BJ (cell line): ENCODE results near the gene DGKB. TPM values are rescaled to one million over a fixed set of nuclear protein-coding genes. Genes with fewer than 3 reads are reported as not detected.

Experiments
- CTCF ChIA-PET: fragments of 350-600 bp; formaldehyde crosslinking; extraction: SDS; loops from one replicate; lab custom pipeline; 2021; ENCODE audit warnings: antibody characterized with exemption, inconsistent platforms; lab: Yijun Ruan, JAX
- POLR2A ChIA-PET: fragments of 300-600 bp; sonication (Branson Sonifier 250); formaldehyde crosslinking; extraction: SDS; loops from one replicate; lab custom pipeline; 2021; ENCODE audit warnings: antibody characterized with exemption; lab: Charles Lee
- DNase-seq: peaks from one replicate; pipeline ENCODE4 v3.0.0-alpha.2; 2011; ENCODE audit warnings: low read depth
- H3K27me3 ChIP-seq: 2 replicates; pipeline ENCODE4 v1.6.0; 2011; ENCODE audit warnings: low read length; ENCODE audit not compliant: control insufficient read depth, insufficient read depth
- H3K36me3 ChIP-seq: 2 replicates; pipeline ENCODE4 v1.5.1; 2011; ENCODE audit warnings: low read length; ENCODE audit not compliant: control insufficient read depth, insufficient read depth
- H3K4me3 ChIP-seq: 2 replicates; pipeline ENCODE4 v1.5.1; 2011; ENCODE audit warnings: low read depth, mild to moderate bottlenecking, control low read depth, low read length
- polyA plus RNA-seq: library from polyadenylated mRNA; depleted of rRNA; stranded (reverse); fragments of >200 nt; gene quantifications from 2 replicates; pipeline ENCODE4 v1.2.3, GENCODE V29; 2011
- TF ChIP-seq, protein P1 (sequence below): IDR thresholded peaks from 2 replicates; pipeline ENCODE4 v1.5.1; 2011; ENCODE audit warnings: low read depth, mild to moderate bottlenecking, control low read depth, inconsistent platforms, low read length, moderate library complexity; ENCODE audit not compliant: insufficient read depth

The DGKB gene
- polyA plus RNA-seq, 1 experiment = 0.09 TPM

DNA sequence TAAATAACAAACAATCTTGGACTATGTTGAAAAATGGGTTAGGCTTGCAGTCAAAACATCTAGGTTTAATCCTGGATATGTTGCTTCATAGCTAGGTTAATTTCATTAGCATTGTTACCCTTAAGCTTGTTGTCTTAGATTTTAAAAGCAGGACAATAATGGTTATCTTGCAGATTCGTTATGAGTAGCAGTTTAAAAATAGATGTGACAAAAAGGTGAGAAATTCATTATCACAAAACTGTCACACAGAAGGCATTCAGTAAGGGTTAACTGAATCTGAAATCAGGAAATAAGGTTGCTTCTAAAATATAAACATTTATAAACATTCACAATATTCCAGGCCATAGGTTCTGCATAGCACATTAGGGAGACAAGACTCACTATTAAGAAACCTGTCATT is 483.9 kb downstream of the DGKB start:
- H3K4me3 ChIP-seq = no peak overlapping the region
- H3K36me3 ChIP-seq = no peaks in the 10 kb centered on the region
- POLR2A ChIA-PET = no interaction called here
- no peak for DNase-seq
- TF ChIP-seq, protein P1, sequence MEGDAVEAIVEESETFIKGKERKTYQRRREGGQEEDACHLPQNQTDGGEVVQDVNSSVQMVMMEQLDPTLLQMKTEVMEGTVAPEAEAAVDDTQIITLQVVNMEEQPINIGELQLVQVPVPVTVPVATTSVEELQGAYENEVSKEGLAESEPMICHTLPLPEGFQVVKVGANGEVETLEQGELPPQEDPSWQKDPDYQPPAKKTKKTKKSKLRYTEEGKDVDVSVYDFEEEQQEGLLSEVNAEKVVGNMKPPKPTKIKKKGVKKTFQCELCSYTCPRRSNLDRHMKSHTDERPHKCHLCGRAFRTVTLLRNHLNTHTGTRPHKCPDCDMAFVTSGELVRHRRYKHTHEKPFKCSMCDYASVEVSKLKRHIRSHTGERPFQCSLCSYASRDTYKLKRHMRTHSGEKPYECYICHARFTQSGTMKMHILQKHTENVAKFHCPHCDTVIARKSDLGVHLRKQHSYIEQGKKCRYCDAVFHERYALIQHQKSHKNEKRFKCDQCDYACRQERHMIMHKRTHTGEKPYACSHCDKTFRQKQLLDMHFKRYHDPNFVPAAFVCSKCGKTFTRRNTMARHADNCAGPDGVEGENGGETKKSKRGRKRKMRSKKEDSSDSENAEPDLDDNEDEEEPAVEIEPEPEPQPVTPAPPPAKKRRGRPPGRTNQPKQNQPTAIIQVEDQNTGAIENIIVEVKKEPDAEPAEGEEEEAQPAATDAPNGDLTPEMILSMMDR = no peak
- CTCF ChIA-PET = no interaction called here
- H3K27me3 ChIP-seq = no peaks in the 10 kb centered on the region

- TF ChIP-seq, protein P1 = no peak
- no peak for DNase-seq
- ChIA-PET CTCF (no interaction called here), POLR2A (no interaction called here)
- Histone ChIP-seq H3K4me3 (no peak overlapping the region), H3K27me3 (no peaks in the 10 kb centered on the region), H3K36me3 (no peaks in the 10 kb centered on the region)
Observed at GRCh38 chr7:14414274-14414986, 488.1 kb downstream of the DGKB start.

GRCh38 chr7:14407246-14408015 is 495.1 kb downstream of the DGKB start:
- Histone ChIP-seq H3K27me3 (no peaks in the 10 kb centered on the region), H3K4me3 (no peak overlapping the region), H3K36me3 (no peaks in the 10 kb centered on the region)
- DNase-seq = no peak
- TF ChIP-seq, protein P1 = no peak
- POLR2A ChIA-PET = no interaction called here
- CTCF ChIA-PET = interaction anchor here (1.9 kb wide), 1 partner anchor 19 kb away, joined by 3 read pairs; no protein-coding TSS in a partner anchor

DNA sequence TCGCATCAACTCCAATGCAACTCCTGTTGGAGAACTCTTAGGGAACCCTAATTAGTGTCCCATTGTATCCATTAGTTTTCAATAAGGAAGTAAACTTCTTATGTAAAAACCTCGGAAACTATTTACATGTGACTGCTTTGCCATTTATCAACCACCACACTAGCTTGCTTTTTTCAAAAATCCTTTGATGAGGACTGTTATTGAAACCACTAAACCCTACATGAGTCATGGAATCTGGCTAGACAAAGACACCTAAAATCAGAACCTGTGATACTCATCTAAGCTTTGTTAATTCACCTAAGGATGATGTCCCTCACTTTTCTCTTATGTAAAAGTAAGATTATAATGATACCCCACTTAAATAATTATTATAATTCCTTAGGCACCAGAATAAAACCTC is 499.0 kb downstream of the DGKB start:
- ChIA-PET POLR2A (no interaction called here), CTCF (no interaction called here)

GRCh38 chr7:14400271-14400670 is 502.3 kb downstream of the DGKB start:
- no peak for DNase-seq
- Histone ChIP-seq H3K27me3 (no peaks in the 10 kb centered on the region), H3K36me3 (no peaks in the 10 kb centered on the region), H3K4me3 (no peak overlapping the region)
- POLR2A ChIA-PET = no interaction called here
- TF ChIP-seq, protein P1 = no peak
- CTCF ChIA-PET = no interaction called here

More for the DNA sequence above, 499.0 kb downstream of the DGKB start:
- no peak for DNase-seq
- Histone ChIP-seq H3K36me3 (no peaks in the 10 kb centered on the region), H3K27me3 (no peaks in the 10 kb centered on the region), H3K4me3 (no peak overlapping the region)
- TF ChIP-seq, protein P1 = no peak
